Chondrocyte (in vitro differentiated cells): ENCODE data around the gene ALAD. TPM values are rescaled to one million over a fixed set of nuclear protein-coding genes. Genes with fewer than 3 reads are reported as not detected.

Source experiments
- DNase-seq: peaks from one replicate; pipeline ENCODE4 v3.0.0; 2021; ENCODE audit warnings: mixed read lengths, low spot score
- H3K27ac Mint-ChIP-seq: one replicate; pipeline ENCODE4 v1.8.0; 2021; ENCODE audit warnings: mild to moderate bottlenecking, moderate library complexity, mixed read lengths; ENCODE audit not compliant: unreplicated experiment
- H3K27me3 Mint-ChIP-seq: 2 replicates; pipeline ENCODE4 v1.8.0; 2021; ENCODE audit warnings: low read depth, mixed read lengths
- H3K36me3 Mint-ChIP-seq: 2 replicates; pipeline ENCODE4 v1.8.0; 2021; ENCODE audit warnings: low read depth, mixed read lengths
- H3K4me1 Mint-ChIP-seq: 2 replicates; pipeline ENCODE4 v1.8.0; 2021; ENCODE audit warnings: low read depth, mild to moderate bottlenecking, mixed read lengths
- H3K4me3 Mint-ChIP-seq: one replicate; pipeline ENCODE4 v1.8.0; 2021; ENCODE audit warnings: mild to moderate bottlenecking, moderate library complexity, mixed read lengths; ENCODE audit not compliant: unreplicated experiment
- H3K9me3 Mint-ChIP-seq: 2 replicates; pipeline ENCODE4 v1.8.0; 2021; ENCODE audit warnings: low read depth, mixed read lengths
- CTCF ChIP-seq: fragments of 200-600 bp; sonication (generic); IDR thresholded peaks from 2 replicates; pipeline ENCODE4 v1.5.0; 2021; ENCODE audit warnings: antibody characterized with exemption, mild to moderate bottlenecking, moderate library complexity
- total RNA-seq: library from RNA; stranded (reverse); gene quantifications from 3 replicates; pipeline ENCODE4 v1.2.1, GENCODE V29; 2021

The ALAD gene
- total RNA-seq, 1 donor from 2014 or later, result 21.8 TPM

GRCh38 chr9:113363336-113363735 lies 37.7 kb downstream of the ALAD start:
- no peak for DNase-seq
- H3K36me3 Mint-ChIP-seq, result no peaks in the 10 kb centered on the region
- peaks cover 13% of the 10 kb centered on the region for H3K4me1 Mint-ChIP-seq
- no peak overlapping the region for H3K27ac Mint-ChIP-seq
- H3K9me3 Mint-ChIP-seq, result no peaks in the 10 kb centered on the region
- TF ChIP-seq CTCF, result no peak
- no peak overlapping the region for H3K4me3 Mint-ChIP-seq
- peaks cover 4% of the 10 kb centered on the region for H3K27me3 Mint-ChIP-seq

DNA sequence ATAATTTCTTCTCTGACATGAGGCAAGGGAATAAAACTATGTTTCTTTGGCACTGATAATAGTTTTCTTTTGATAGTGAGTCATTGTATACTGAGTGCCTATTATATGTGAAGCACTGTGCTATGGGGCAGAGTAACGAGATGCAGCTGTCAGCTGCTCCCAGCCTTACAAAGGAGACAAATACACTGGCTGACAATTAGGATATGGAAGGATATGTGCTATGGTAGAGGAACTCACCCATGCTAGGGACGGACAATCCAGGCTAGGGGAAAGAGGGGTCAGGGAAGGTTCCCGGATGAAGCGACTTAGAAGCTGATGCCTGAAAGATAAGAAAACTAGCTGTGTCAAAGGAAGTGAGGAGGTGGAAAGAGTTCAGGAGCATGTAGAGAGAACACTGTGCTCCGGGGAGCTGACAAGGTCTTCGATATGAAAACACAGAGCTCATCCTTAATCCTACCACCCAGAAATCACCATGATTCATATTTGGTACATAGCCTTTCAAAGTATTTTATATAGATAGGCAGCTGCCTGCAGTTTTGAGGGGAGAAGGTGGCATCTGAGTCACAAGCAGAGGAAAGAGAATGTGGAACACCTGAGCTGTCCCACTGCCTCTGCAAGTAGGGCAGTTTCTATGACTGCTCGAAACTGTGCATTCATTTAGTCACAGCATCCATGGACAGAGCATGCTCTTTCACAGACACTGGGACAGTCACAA lies 39.6 kb downstream of the ALAD start:
- no peak for TF ChIP-seq CTCF
- Mint-ChIP-seq H3K27me3 (peaks cover 10% of the 10 kb centered on the region), H3K4me3 (no peak overlapping the region), H3K9me3 (no peaks in the 10 kb centered on the region), H3K4me1 (peaks cover 13% of the 10 kb centered on the region), H3K36me3 (no peaks in the 10 kb centered on the region), H3K27ac (no peak overlapping the region)
- no peak for DNase-seq

GRCh38 chr9:113360242-113360842 lies 40.7 kb downstream of the ALAD start:
- no peak for DNase-seq
- Mint-ChIP-seq H3K27me3 (peaks cover 17% of the 10 kb centered on the region), H3K27ac (no peak overlapping the region), H3K4me1 (peaks cover 13% of the 10 kb centered on the region), H3K4me3 (no peak overlapping the region), H3K9me3 (no peaks in the 10 kb centered on the region), H3K36me3 (no peaks in the 10 kb centered on the region)
- TF ChIP-seq CTCF, result no peak

DNA sequence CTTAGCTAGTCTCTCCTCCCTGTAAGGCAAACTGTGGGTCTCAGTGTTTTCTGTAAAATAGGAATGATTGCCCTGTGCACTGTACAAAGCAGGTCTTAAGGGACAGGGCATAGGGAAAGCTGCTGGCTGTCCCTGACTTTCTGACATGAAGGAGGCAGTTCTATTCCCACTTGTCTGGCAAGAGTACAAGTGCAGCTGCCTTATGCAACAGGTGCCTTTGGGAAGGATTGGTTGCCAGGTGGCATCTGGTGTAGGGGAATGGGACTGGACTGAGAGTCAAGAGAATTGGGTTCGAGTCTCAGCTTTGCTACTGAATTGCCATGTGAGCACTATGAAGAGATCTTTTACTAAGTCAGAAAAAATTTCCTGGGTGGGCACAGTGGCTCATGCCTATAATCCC lies 41.7 kb downstream of the ALAD start:
- Mint-ChIP-seq H3K36me3 (no peaks in the 10 kb centered on the region), H3K27ac (no peak overlapping the region), H3K27me3 (peaks cover 22% of the 10 kb centered on the region), H3K4me1 (peaks cover 13% of the 10 kb centered on the region), H3K9me3 (no peaks in the 10 kb centered on the region), H3K4me3 (no peak overlapping the region)
- no peak for DNase-seq
- no peak for TF ChIP-seq CTCF

- no peak for TF ChIP-seq CTCF
- H3K4me1 Mint-ChIP-seq, result peaks cover 9% of the 10 kb centered on the region
- DNase-seq, result no peak
- no peaks in the 10 kb centered on the region for H3K9me3 Mint-ChIP-seq
- no peaks in the 10 kb centered on the region for H3K36me3 Mint-ChIP-seq
- H3K4me3 Mint-ChIP-seq, result no peak overlapping the region
- no peak overlapping the region for H3K27ac Mint-ChIP-seq
- H3K27me3 Mint-ChIP-seq, result peaks cover 42% of the 10 kb centered on the region
Observed at GRCh38 chr9:113356686-113357292, 44.3 kb downstream of the ALAD start.
